Measurements from ENCODE around the gene PCLO. TPM values are rescaled to one million over a fixed set of nuclear protein-coding genes. Genes with fewer than 3 reads are reported as not detected.
A peak's percentile ranks its signal among the peaks of the same experiment; 100 is the strongest.

The PCLO gene
- total RNA-seq, 1 experiment from 2014 or later, result 4.1 TPM

- Histone ChIP-seq H3K4me1 (no peaks in the 10 kb centered on the region), H3K27me3 (replicated peaks; ENCODE audit: control insufficient read depth, insufficient read depth, low read length) (no peaks in the 10 kb centered on the region), H3K4me3 (ENCODE audit: low read depth, low read length) (no peak overlapping the region), H3K9me3 (no peaks in the 10 kb centered on the region), H3K36me3 (ENCODE audit: control insufficient read depth, insufficient read depth, low read length) (no peaks in the 10 kb centered on the region)
- no TSS peak for BruUV-seq (replicated peaks)
- no peak for TF ChIP-seq CTCF (IDR thresholded peaks at IDR 0.05; ENCODE audit: insufficient read depth in 1 of 2, low read depth in 1 of 2, low read length in 1 of 2, severe bottlenecking in 1 of 2, unreplicated experiment in 1 of 2)
- Mint-ChIP-seq H3K4me3 (ENCODE audit: unreplicated experiment) (no peak overlapping the region), H3K9me3 (ENCODE audit: unreplicated experiment) (no peaks in the 10 kb centered on the region), H3K4me1 (ENCODE audit: low read depth, unreplicated experiment) (no peaks in the 10 kb centered on the region), H3K27ac (ENCODE audit: unreplicated experiment) (no peak overlapping the region), H3K27me3 (ENCODE audit: insufficient read depth, unreplicated experiment) (peaks cover 2% of the 10 kb centered on the region), H3K36me3 (ENCODE audit: insufficient read depth, unreplicated experiment) (no peaks in the 10 kb centered on the region)
- ChIA-PET CTCF (no interaction called here), POLR2A (no interaction called here)
- intact Hi-C loops (cut with micrococcal nuclease; ENCODE audit: unreplicated experiment), result no loop called here
- DNase-seq, result no peak
Observed at GRCh38 chr7:82732677-82733076, 430.0 kb downstream of the PCLO start.

- no peaks in the 10 kb centered on the region for H3K4me1 Mint-ChIP-seq (ENCODE audit: low read depth, unreplicated experiment)
- BruUV-seq (replicated peaks), result no TSS peak
- peak in 1 of 2 experiments; percentile 40 for DNase-seq
Observed at GRCh38 chr7:82729172-82730030, 433.3 kb downstream of the PCLO start.

More at GRCh38 chr7:82729172-82730030, 433.3 kb downstream of the PCLO start:
- Histone ChIP-seq H3K4me3 (ENCODE audit: low read depth, low read length) (no peak overlapping the region), H3K4me1 (no peaks in the 10 kb centered on the region), H3K36me3 (ENCODE audit: control insufficient read depth, insufficient read depth, low read length) (no peaks in the 10 kb centered on the region), H3K9me3 (no peaks in the 10 kb centered on the region), H3K27me3 (replicated peaks; ENCODE audit: control insufficient read depth, insufficient read depth, low read length) (no peaks in the 10 kb centered on the region)
- TF ChIP-seq CTCF (IDR thresholded peaks at IDR 0.05; ENCODE audit: insufficient read depth in 1 of 2, low read depth in 1 of 2, low read length in 1 of 2, severe bottlenecking in 1 of 2, unreplicated experiment in 1 of 2), result peak; percentile 70 to 77
- Mint-ChIP-seq H3K27ac (ENCODE audit: unreplicated experiment) (no peak overlapping the region), H3K36me3 (ENCODE audit: insufficient read depth, unreplicated experiment) (no peaks in the 10 kb centered on the region), H3K4me3 (ENCODE audit: unreplicated experiment) (no peak overlapping the region), H3K9me3 (ENCODE audit: unreplicated experiment) (no peaks in the 10 kb centered on the region), H3K27me3 (ENCODE audit: insufficient read depth, unreplicated experiment) (no peaks in the 10 kb centered on the region)
- ChIA-PET CTCF (no interaction called here), POLR2A (no interaction called here)
- intact Hi-C loops (cut with micrococcal nuclease; ENCODE audit: unreplicated experiment), result loop anchor here (1.0 to 5.0 kb wide), 5 partner anchors 157 to 685 kb away; no protein-coding TSS in a partner anchor

Data from Caco-2 (cell line).